ENCODE data around the gene TBC1D5.

TBC1D5 gene

DNA sequence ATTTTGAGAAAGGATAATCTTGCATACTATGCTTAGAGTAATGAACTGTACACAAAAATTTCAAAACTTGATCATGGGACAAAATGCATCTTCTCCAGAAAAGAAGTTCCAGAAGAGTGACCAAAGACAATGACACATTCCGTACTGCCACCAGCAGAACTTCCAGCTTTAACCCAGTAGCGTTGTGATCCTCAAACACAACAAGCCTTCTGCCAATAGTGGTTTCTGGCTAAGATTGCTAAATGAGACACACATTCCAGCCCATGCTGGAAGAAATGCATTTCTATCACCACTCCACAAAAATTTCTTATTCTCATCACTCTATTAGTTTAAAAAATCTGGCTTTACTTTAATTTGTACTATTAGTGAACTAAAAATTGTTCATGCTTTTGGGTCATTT is 334.9 kb downstream of the TBC1D5 start:
- H3K27ac ChIP-seq, result no peak overlapping the region
- TF ChIP-seq, protein P1, sequence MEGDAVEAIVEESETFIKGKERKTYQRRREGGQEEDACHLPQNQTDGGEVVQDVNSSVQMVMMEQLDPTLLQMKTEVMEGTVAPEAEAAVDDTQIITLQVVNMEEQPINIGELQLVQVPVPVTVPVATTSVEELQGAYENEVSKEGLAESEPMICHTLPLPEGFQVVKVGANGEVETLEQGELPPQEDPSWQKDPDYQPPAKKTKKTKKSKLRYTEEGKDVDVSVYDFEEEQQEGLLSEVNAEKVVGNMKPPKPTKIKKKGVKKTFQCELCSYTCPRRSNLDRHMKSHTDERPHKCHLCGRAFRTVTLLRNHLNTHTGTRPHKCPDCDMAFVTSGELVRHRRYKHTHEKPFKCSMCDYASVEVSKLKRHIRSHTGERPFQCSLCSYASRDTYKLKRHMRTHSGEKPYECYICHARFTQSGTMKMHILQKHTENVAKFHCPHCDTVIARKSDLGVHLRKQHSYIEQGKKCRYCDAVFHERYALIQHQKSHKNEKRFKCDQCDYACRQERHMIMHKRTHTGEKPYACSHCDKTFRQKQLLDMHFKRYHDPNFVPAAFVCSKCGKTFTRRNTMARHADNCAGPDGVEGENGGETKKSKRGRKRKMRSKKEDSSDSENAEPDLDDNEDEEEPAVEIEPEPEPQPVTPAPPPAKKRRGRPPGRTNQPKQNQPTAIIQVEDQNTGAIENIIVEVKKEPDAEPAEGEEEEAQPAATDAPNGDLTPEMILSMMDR (conservative IDR thresholded peaks at IDR 0.05), result no peak

DNA sequence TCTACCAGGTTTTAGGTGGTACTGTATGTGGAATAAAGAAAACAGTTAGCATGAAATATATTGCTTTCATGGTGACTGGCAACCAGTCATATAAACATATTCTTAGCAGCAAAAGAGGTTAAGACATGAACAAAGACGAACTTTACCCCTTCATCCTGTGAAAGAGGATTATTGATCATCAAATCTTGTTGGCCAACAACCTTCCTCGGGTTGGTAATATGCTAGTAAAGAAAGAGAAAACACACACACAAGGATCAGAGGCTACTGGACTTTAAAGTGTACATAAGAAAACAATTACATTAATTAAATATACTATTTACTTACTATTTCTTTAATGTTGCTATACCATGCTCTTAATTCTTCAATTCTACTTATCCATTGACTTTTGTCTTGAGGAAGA is 337.9 kb downstream of the TBC1D5 start:
- H3K27ac ChIP-seq, result no peak overlapping the region
- TF ChIP-seq, protein P1 (conservative IDR thresholded peaks at IDR 0.05), result no peak

- TF ChIP-seq, protein P1 (conservative IDR thresholded peaks at IDR 0.05), result no peak
- H3K27ac ChIP-seq, result no peak overlapping the region
These were observed 340.0 kb downstream of the TBC1D5 start for GRCh38 chr3:17402442-17402841.

DNA sequence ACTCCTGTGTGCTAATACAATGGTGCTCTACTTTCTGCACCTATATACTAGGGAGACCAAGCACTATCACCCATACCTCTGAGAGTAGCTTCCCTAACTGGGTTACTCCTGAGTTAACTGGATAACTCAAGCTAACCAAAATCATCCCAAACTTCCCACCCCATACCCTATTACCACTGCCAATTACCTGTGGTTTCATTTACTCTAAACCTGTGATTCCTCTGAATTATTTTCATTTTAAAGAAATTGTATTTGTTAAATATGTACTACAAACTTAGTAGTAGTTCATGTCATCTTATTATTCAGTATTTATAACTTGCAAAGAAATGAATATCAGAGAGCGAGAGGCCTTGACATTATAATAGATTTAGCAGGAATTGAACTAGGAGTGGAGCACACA is 340.5 kb downstream of the TBC1D5 start:
- no peak overlapping the region for H3K27ac ChIP-seq

DNA sequence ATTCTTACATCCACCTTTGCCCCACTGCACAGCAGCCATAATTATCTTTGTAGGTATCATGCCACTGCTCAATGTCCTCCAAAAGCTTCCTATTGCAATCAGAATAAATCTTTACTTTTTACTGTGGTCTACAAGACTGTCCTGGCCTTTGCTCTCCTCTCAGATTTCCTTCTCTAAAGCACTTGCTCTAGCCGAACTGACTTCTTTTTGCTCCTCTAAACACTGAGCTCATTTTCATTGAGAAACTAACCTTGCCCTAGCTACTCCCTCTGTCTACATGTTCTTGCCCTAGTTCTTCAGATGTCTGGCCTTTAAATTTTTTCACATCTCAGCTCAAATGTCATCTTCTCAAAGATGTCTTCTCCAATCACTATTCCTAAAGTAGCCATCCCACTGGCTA is 342.8 kb downstream of the TBC1D5 start:
- TF ChIP-seq, protein P1 (conservative IDR thresholded peaks at IDR 0.05), result no peak
- H3K27ac ChIP-seq, result no peak overlapping the region

More for the DNA sequence above, 340.5 kb downstream of the TBC1D5 start:
- TF ChIP-seq, protein P1 (conservative IDR thresholded peaks at IDR 0.05), result no peak

DNA sequence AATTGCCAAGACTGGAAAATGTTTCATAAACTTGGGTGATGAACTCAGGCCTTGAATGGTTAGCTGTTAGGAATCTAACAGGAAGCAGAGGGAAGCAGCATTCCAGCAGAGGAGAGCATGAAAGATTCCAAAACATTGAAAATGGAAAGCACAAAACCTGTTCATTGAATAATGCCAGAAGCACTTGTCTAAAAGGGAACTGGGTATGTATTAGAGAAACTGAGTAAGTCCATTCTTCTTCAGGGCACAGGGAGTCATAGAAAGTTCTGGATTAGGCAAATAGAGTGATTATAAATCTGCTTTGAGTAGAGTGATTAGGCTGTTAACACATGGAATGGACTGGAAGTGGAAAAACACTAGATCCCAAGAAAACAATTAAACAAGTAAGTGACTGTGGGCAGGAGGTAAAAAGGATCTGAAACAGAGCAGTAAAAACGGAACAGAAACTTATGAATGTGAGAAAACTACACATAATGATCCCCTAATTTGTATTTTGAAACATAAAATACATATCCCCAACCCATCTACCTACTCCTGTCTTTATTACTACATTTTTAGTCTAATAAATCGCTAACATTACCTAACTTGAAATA is 343.4 kb downstream of the TBC1D5 start:
- TF ChIP-seq, protein P1 (conservative IDR thresholded peaks at IDR 0.05), result no peak
- H3K27ac ChIP-seq, result no peak overlapping the region

DNA sequence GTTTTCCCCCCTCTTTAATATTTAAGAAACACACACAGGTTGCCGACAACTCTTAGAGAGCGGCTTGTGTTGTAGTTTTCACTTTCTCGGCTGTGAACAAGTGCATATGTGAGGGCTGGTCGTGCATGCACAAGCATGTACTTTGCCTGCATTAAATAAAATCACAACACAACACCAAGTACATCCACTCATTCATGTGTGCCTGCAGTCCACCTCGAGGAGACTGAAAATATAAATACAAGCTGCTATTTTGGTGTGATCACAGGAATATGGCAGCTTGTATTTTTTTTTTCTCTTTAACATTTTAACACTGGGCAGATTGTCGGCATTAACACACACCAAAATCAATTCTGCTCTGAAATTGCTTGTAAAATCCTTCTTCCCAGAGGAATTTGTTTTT is 346.4 kb downstream of the TBC1D5 start:
- no peak overlapping the region for H3K27ac ChIP-seq
- TF ChIP-seq, protein P1 (conservative IDR thresholded peaks at IDR 0.05), result no peak
